ENCODE data around the gene LDAH. TPM values are rescaled to one million over a fixed set of nuclear protein-coding genes. Genes with fewer than 3 reads are reported as not detected.

The LDAH gene
- total and polyA plus RNA-seq, 10 of the 15 experiments (the other 5 are each of a cell fraction or from before 2014, with no cell fraction given) = 17.9 to 44.7 (median 30.0) TPM

DNA sequence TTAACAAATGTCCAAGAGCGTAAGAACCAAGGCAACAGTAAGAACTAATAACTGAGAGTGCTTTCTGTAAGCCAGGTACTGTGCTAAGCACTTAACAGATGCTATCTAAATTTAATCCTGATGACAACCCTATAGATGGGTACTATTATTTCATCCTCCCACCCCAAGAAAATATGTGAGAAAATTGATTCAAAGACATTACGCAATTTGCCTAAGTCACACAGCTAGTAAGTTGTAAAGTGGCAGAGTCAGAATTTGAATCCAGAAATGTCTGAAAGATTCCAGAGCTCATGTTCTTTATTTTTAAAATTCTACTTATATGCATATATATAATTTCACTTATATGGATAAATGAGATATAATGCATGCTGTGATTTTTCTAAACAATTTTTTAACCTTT is 10.1 kb downstream of the LDAH start (continued):
- TF ChIP-seq SMARCA5 (IDR thresholded peaks at IDR 0.05) (no peak), BCLAF1 (IDR thresholded peaks at IDR 0.05) (no peak)

GRCh38 chr2:20806286-20806685 is 16.6 kb downstream of the LDAH start:
- no peak overlapping the region for H3K4me3 ChIP-seq
- 6% methylated on average over 1 of the region's 1 CpG for WGBS (ENCODE audit: insufficient coverage, insufficient replicate concordance, low lambda C conversion rate, missing lambda C conversion rate)
- BruUV-seq (replicated peaks) = no TSS peak
- no peaks in the 10 kb centered on the region for H3K9me3 ChIP-seq (replicated peaks; ENCODE audit: control insufficient read depth, insufficient read depth, low read length)
- FAIRE-seq = no peak
- RAD21 ChIA-PET (ENCODE audit: unreplicated experiment) = no interaction called here
- ATAC-seq = no peak
- no peaks in the 10 kb centered on the region for H3K27me3 ChIP-seq (replicated peaks in 1 of 2; ENCODE audit: control insufficient read depth in 2 of 2, insufficient read depth in 2 of 2, low read length in 1 of 2)
- H3K9ac ChIP-seq (ENCODE audit: control insufficient read depth, insufficient read depth, low read length) = no peak overlapping the region
- no peaks in the 10 kb centered on the region; the same call in 1 of the 2 replicates for H3K79me2 ChIP-seq (ENCODE audit: control insufficient read depth, insufficient read depth, low read length)
- no peak for DNase-seq (ENCODE audit: low read depth, low spot score)
- in situ Hi-C loops (cut with MboI) = no loop called here
- POLR2A ChIA-PET = no interaction called here
- no peak overlapping the region for H3K27ac ChIP-seq (ENCODE audit: control insufficient read depth, insufficient read depth)
- intact Hi-C loops (cut with micrococcal nuclease; ENCODE audit: unreplicated experiment) = no loop called here
- no peaks in the 10 kb centered on the region for H4K20me1 ChIP-seq (ENCODE audit: control insufficient read depth, insufficient read depth)
- CTCF ChIA-PET = no interaction called here
- H2AFZ ChIP-seq (ENCODE audit: control insufficient read depth, low read depth, low read length) = no peak overlapping the region
- no peaks in the 10 kb centered on the region for H3K4me1 ChIP-seq (ENCODE audit: control insufficient read depth, insufficient read depth, low read length)
- H3K4me2 ChIP-seq (ENCODE audit: control insufficient read depth, insufficient read depth) = no peak overlapping the region
- SMC1A ChIA-PET (ENCODE audit: uncharacterized antibody, unreplicated experiment) = no interaction called here
- peaks cover 0 to 1% of the 10 kb centered on the region in 2 experiments; a peak in 1 of 4 replicates for H3K36me3 ChIP-seq (ENCODE audit: control insufficient read depth in 2 of 2, insufficient read depth in 2 of 2, low read length in 1 of 2)
- TF ChIP-seq, protein P1, sequence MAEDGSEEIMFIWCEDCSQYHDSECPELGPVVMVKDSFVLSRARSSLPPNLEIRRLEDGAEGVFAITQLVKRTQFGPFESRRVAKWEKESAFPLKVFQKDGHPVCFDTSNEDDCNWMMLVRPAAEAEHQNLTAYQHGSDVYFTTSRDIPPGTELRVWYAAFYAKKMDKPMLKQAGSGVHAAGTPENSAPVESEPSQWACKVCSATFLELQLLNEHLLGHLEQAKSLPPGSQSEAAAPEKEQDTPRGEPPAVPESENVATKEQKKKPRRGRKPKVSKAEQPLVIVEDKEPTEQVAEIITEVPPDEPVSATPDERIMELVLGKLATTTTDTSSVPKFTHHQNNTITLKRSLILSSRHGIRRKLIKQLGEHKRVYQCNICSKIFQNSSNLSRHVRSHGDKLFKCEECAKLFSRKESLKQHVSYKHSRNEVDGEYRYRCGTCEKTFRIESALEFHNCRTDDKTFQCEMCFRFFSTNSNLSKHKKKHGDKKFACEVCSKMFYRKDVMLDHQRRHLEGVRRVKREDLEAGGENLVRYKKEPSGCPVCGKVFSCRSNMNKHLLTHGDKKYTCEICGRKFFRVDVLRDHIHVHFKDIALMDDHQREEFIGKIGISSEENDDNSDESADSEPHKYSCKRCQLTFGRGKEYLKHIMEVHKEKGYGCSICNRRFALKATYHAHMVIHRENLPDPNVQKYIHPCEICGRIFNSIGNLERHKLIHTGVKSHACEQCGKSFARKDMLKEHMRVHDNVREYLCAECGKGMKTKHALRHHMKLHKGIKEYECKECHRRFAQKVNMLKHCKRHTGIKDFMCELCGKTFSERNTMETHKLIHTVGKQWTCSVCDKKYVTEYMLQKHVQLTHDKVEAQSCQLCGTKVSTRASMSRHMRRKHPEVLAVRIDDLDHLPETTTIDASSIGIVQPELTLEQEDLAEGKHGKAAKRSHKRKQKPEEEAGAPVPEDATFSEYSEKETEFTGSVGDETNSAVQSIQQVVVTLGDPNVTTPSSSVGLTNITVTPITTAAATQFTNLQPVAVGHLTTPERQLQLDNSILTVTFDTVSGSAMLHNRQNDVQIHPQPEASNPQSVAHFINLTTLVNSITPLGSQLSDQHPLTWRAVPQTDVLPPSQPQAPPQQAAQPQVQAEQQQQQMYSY (CRISPR knock-in tag; IDR thresholded peaks at IDR 0.05) = no peak
- TF ChIP-seq, protein P2, sequence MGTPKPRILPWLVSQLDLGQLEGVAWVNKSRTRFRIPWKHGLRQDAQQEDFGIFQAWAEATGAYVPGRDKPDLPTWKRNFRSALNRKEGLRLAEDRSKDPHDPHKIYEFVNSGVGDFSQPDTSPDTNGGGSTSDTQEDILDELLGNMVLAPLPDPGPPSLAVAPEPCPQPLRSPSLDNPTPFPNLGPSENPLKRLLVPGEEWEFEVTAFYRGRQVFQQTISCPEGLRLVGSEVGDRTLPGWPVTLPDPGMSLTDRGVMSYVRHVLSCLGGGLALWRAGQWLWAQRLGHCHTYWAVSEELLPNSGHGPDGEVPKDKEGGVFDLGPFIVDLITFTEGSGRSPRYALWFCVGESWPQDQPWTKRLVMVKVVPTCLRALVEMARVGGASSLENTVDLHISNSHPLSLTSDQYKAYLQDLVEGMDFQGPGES (IDR thresholded peaks at IDR 0.05) = no peak
- TF ChIP-seq ZSCAN29 (IDR thresholded peaks at IDR 0.05) (no peak), BRCA1 (IDR thresholded peaks at IDR 0.05; ENCODE audit: low read depth, low read length) (no peak), SIX5 (IDR thresholded peaks at IDR 0.05; ENCODE audit: low read depth, low read length, severe bottlenecking) (no peak), CBX3 (IDR thresholded peaks at IDR 0.05; ENCODE audit: borderline replicate concordance, low read depth) (no peak)
- TF ChIP-seq, protein P3, sequence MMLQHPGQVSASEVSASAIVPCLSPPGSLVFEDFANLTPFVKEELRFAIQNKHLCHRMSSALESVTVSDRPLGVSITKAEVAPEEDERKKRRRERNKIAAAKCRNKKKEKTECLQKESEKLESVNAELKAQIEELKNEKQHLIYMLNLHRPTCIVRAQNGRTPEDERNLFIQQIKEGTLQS (IDR thresholded peaks at IDR 0.05; ENCODE audit: borderline replicate concordance, extremely low read depth, low read depth, low read length) = no peak
- TF ChIP-seq, protein P4, sequence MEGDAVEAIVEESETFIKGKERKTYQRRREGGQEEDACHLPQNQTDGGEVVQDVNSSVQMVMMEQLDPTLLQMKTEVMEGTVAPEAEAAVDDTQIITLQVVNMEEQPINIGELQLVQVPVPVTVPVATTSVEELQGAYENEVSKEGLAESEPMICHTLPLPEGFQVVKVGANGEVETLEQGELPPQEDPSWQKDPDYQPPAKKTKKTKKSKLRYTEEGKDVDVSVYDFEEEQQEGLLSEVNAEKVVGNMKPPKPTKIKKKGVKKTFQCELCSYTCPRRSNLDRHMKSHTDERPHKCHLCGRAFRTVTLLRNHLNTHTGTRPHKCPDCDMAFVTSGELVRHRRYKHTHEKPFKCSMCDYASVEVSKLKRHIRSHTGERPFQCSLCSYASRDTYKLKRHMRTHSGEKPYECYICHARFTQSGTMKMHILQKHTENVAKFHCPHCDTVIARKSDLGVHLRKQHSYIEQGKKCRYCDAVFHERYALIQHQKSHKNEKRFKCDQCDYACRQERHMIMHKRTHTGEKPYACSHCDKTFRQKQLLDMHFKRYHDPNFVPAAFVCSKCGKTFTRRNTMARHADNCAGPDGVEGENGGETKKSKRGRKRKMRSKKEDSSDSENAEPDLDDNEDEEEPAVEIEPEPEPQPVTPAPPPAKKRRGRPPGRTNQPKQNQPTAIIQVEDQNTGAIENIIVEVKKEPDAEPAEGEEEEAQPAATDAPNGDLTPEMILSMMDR (IDR thresholded peaks at IDR 0.05 in 2 of 3, conservative IDR thresholded peaks at IDR 0.05 in 1 of 3; ENCODE audit: control insufficient read depth in 2 of 3, extremely low read depth in 1 of 3, insufficient read depth in 1 of 3, low read depth in 3 of 3, low read length in 3 of 3) = no peak
- TF ChIP-seq, protein P5, sequence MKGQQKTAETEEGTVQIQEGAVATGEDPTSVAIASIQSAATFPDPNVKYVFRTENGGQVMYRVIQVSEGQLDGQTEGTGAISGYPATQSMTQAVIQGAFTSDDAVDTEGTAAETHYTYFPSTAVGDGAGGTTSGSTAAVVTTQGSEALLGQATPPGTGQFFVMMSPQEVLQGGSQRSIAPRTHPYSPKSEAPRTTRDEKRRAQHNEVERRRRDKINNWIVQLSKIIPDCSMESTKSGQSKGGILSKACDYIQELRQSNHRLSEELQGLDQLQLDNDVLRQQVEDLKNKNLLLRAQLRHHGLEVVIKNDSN (IDR thresholded peaks at IDR 0.05; ENCODE audit: borderline replicate concordance, extremely low read length, insufficient read depth, low read depth, low read length) = no peak

All from GM12878 (cell line).